GM19324 (cell line): ENCODE results near the gene NDST1.

ENCODE experiments used
- ATAC-seq: cut with Tn5 transposase; IDR thresholded peaks from one replicate; pipeline ENCODE4 v1.9.1; 2021; ENCODE audit warnings: mild to moderate bottlenecking, moderate library complexity; ENCODE audit not compliant: unreplicated experiment, low FRiP score

NDST1 gene

DNA sequence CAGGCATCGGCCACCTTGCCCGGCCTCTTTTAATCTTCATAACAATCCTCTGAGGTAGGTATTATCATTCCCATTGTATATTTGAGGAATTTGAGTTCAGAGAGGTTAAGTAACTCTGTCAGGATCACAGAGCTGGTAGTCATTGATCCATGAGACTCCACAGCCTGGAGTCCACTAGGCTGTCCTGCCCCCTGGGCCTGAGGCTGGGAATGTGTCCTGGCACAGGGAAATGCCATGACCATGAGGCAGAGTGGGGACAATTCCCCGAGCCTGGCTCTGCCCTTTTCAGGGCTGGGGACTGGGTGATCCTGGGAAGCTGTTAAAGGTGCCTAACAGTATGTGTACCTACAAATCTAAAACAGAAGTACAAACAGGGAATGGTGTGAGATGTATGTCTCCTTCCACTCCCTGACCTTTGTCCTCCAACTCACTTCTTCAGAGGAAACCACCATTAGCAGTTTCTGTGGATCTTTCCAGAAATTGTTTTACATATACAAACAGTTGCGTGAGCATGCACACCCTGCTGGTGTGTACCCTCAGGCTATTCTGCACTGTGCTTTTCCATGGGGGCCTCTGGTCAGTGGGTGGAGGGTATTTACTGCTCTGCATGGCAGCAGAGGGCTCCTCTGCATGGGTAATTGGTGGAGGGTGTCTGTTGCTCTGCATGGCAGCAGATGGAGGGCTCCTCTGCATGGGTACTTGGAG is 53.8 kb downstream of the NDST1 start:
- ATAC-seq, result no peak

DNA sequence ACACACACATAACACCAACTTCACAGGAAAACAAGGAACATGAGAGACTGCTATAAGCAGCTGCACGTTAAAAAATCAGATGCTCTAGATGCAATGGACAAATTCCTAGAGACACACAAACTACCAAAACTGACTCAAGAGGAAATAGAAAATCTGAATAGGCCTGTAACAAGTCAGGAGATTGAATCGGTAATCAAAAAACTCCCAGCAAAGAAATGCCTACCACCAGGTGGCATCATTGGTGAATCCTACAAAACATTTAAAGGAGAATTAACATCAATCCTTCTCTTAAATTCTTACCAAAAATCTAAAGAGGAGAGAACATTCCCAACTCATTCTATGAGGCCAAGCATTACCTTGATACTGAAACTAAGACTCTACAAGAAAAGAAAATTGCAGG is 54.9 kb downstream of the NDST1 start:
- no peak for ATAC-seq

DNA sequence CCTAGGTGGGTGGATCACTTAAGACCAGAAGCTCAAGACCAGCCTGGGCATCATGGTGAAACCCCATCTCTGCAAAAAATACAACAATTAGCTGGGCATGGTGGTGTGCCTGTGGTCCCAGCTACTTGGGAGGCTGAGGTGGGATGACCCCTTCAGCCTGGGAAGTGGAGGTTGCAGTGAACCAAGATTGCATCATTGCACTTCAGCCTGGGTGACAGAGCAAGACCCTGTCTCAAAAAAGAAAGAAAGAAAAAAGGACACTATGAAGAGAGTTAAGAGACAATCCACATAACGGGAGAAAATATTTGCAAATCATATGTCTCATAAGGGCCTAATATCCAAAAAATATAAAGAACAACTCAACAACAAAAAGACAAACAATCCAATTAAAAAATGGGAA is 57.9 kb downstream of the NDST1 start:
- no peak for ATAC-seq

DNA sequence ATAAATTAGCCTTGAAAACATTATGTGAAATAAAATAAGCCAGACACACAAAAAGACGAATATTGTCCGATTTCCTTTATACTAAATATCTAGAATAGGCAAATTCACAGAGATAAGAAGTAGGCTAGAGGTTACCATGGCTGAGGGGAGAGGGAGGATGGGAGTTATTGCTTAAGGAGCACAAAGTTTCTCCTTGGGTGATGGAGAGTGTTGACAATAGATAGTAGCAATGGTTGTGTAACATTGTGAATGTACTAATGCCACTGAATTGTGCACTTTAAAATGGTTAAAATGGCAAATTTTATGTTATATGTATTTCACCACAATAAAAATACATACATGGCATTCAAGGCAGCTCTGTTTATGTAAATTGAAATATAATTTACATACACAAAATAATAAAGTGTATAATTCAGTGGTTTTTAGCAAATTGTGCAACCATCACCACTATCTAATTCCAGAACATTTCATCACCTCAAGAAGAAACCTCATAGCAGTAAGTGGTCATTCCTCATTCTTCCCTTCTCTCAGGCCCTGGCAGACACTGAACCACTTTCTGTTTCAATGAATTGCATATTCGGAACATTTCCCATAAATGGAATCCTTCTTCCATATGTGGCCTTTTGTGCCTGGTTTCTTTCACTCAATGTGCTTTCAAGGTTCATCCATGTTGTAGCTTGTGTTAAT is 59.2 kb downstream of the NDST1 start:
- ATAC-seq, result no peak

DNA sequence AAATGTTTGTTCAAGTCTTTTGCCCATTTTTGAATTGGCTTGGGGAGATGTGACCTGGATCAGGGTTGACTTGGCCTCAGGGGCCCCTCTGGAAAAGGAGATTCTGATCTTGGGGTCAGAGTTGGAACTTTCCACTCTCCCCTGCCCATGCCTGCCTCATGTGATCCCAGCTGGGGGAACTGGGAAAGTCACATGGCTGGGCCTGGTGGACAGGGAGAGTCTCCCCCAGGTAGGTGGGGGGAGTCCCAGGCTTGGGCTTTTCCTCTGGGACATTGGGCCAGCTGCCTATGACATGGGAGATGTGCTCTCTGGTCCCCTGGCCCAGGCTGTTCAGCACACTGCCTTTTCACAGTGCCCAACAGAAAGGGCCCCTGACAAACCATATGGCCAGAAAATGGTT is 60.7 kb downstream of the NDST1 start:
- no peak for ATAC-seq

DNA sequence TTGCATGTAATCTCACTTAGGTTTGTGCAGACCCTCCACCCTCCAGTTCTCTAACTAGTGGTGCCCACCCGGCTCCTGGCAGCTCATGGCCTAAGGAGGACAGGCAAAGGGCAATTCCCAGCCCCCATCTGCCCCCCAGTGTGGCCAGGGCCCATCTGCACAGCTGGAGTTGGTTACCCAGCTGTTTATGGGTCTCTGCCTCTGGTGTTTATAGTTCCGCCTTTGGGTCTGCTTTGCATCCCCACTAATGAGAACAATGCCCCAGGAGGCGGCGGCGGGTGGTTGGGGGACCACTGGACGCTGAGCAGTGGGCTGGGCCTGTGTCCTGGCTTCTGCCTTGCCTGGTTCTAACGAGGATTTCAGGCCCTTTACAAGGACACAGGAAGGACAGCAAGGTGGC is 62.4 kb downstream of the NDST1 start:
- no peak for ATAC-seq

DNA sequence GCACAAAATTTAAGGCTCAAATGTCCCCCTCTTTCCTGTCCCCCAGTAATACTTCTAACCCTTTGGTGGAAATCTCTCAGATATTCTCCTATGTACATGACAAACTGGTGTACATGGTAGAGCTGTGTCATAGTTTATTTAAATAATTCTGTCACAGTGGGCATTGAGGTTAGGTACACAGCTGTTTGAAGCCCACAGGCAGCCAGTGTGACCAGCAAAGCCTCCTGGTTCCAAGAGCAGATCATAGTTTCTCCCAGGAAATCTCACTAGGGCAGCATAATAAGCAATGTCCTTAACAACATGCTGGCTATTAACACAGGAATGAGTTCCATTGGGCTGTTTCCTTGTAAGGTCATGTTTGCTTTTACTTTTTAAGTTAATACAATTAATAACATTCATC is 63.9 kb downstream of the NDST1 start:
- ATAC-seq, result no peak

DNA sequence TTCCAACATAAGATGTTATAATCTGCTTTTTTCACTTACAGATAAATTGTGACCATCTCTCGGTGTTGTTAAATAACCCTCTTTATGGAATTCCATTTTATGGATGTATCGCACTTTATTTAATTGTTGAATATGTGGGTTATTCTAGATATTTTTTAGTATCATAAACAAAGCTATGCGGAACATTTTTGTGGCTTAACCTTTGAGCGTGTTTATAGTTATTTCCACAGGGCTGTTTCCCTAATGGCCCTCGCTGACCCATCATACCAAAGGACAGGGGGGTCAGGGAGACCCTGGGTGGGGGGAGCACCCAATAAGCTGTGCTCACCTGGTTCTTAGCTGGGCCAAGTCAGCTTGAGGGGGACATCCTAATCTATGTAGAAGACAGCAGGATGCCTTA is 65.3 kb downstream of the NDST1 start:
- ATAC-seq, result no peak

DNA sequence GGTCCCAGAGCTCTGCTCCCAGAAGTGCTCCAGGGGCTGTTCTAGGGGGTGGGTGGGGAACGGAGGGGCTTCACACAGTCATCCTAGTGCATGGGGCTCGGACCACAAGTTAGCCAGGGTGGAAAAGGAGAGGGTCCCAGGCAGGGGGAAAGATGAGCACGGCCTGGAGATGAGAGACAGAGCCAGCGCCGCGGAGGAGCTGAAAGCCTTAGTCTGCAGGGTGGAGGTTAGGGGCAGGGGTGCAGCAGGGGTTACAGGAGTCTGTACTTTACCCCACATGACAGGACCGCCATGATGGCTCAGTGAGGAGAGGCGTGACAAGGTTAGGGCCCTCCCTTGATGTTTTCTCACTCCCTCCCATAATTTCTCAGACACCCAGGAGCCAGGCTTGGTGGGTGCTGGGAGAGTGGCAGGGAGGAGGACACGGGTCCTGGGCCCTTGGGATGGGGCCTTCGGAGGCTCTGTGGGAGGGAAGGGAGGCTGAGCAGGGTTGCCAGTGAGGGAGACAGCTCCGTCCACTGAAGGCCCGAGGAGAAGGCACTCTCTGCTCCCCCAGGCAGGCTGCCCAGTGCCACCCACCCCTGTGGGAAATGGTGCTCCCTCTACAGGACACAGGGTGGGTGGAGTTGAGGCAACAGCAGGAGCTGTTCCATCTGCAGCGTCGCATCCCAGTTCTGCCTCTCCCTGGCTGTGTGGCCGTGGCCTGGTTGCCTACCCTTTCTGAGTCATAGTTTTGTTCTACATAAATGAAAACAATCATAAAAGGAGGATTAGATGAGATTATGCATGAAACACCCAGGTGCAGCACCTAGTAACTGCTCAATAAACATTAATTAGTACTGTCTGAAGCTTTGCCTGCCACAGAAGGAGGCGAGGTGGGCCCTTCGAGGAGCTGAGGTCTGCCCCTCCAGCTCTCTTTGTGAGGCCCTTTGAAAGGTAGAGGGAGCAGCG is 66.2 kb downstream of the NDST1 start:
- no peak for ATAC-seq

DNA sequence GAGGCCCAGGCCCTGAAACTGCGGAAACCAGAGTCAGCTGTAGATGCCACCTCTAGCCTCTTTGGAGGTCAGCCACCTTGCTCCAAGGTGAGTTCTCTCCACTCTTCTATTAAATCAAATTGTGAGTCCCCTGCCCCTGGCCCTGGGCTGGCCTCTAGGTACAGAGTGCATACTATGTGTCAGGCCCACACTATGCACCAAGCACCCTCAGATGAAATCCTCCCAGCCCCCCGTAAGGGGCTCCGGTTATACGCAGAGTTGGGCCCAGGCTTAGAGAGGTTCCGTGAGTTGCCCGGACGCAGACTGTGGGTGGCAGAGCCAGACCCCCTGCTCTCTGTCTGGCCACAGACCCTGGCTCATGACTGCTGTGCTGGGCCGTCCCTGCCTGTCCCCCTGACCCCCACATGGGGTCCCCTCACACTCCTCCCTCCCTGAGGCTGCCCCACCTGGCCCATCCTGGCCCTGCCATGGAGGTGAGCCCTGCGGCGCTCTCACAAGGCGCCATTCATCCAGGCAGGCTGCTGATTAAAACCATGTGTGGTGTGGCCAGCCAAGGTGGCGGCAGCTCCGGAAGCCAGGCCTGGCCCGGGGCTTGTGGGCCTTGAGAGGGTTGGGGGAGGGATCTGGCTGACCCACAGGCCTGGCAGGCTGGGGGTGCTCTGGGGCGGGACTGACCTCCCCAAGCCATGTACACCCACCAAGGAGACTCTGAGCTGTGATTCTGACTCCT is 67.1 kb downstream of the NDST1 start:
- no peak for ATAC-seq

DNA sequence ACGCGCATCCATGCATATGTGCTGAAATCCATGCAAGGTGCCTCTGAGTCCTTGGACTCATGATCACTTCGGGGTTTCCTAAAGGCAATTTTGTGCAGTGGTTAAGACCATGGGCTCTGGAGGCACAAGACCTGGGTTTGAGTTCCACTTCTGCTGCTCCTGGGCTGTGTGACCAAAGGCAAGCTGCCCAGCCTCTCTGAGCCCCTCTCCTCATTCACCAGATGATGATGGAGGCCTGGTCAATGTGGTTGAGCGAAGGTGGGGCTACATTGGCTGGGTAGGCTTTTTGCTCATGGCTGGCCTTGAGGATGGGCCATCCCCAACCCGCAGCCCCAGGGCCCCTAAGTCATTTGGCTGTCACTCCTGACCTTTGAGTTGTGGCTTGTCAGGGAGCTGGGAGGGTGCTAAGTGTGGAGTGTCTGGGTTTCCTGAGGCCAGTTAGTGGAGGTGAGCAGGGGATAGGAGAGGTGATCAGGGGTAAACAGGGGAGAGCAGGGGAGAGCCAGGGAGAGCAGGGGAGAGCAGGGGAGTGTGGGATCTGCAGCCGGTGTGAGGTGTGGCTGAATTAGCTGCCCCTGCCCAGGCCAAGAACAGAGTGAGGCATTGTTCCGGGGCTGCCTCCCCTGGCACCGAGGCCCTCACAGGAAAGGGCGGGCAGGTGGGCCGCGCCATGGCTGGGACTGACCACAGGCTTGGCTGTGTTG is 68.0 kb downstream of the NDST1 start:
- no peak for ATAC-seq

DNA sequence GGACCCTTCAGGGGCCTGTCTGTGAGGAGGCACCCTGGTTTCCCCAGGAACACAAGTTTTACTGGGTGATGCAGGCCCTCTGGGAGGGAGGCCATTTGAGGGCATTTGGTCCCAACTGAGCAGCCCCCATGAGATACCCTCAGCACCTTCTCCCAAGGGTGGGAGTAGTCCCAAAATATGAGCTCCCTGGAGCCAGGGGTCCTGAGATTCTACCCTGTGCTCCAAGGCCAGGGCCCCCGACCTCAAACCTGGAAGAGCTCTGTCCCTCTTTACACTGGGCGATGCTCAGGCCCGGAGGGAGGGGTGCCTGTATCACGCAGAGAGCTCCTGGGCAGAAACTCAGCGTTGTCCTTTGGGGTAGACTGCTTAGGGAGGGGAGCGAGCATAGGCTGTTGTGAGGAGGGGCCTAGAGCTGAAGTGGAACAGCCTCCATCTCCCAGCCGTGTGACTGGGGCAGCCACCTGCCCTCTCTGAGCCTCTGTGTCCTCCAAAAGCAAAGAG is 68.6 kb downstream of the NDST1 start:
- ATAC-seq, result no peak

DNA sequence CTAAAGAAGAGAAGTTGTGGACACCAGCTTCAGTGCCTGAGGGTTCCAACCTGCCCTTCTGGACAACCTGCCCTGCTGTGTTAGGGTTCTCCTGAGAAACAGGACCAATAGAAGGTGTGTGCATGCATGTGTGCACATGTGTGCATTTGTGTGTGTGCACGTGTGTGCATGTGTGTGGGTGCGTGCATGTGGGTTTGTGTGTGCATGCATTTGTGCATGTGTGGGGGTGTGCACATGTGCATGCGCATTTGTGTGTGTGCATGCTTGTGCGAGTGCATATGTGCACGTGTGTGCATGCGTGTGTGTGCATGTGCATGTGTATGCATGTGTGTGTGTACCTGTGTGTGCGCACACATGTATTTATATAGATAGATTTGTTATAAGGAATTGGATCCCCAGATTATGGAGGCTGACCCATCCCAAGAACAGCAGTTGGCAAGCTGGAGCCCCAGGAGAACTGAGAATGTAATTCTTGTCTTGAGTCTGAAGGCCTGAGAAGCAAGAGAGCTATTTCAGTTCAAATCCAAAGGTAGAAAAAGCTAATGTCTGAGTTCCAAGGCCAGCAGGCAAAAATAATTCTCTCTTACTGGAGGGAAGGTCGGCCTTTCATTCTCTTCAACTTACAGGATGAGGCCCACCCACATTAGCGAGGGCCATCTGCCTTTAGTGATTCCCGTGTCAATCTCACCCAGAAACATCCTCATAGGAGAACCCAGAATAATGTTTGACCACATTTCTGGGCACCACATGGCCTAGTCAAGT is 69.6 kb downstream of the NDST1 start:
- no peak for ATAC-seq

DNA sequence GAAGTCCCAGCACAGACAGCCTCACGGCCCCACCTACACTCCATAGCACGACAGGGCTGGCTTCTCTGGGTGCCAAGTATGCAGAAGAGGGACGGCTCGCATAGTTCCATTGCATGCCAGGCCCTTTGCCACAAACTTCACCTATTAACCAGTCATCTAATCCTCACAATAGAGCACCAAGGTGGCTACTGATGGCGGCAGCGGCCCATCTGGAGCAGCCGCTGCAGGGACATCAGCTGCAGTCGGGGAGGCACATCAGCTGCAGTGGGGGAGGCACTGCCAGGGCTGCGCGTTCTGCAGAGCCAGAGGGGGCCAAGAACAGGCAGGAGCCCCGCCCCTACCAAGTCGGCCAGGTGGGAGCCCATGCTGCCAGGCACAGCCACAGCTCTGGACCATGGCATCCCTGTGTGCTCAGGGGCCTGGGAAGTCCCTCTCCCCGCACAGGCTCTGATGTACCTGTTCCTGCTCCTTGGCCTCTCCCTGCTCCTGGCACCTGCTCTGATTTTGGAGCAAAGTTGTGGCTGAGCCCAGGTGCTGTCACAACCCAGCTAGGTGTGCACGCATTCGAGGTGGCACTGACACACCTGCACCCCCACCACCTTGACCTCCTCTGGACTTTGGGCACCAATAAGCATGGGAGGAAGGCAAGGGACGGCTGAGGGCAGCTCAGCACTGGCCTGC is 71.0 kb downstream of the NDST1 start:
- ATAC-seq, result no peak

DNA sequence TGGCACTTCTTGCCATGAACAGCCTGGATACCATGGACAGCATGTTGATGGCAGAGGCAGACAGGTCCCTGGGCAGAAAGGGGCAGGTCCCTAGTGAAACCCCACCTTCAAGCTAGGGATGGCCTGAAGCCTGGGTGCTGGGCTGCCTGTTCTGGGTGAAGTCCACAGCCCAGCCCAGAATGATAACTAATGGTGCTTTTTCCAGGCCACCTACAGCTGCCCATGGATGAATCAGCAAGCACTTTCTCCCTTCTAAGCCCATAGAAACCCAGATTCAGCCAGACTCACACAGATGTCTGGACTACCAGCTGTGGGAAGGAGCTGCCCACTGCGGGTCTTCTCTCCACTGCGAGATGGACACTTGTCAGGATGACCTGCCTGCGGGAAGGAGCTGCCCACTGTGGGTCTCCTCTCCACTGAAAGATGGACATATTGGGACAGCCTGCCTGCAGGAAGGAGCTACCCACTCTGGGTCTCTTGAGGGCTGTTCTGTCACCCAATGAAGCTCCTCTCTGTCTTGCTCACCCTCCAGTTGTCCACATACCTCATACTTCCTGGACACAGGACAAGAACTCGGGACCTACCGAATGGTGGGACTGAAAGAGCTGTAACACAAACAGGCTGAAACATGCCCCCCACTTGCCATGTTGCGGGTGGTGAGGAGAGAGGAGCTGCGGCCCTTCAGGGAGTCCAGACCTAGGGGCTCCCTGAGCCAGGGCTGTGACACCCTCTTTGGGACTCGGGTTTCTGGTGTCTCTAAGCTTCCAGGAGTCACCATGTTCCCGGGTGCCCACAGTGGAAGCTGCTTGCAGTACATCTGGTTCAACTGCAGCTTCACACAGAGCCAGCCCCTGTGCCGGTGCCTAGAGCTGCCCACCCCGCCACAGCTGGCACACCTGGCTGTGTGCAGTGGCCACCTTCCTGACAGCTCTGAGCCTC is 71.8 kb downstream of the NDST1 start:
- ATAC-seq, result no peak

DNA sequence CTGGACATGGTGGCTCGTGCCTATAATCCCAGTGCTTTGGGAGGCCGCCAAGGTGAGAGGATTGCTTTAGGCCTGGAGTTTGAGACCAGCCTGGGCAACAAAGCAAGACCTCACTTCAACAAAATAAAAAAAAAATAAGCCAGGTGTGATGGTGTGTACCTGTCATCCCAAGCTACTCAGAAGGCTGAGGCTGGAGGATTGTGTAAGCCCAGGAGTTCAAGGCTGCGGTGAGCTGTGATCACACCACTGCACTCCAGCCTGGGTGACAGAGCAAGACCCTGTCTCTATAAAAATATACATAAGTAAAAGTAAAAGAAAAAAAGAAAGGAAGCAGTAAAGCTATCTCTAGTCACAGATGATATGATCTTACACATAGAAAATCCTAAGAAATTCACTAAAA is 73.0 kb downstream of the NDST1 start:
- ATAC-seq, result no peak
